UCSD-AML1 (cell line): ENCODE measurements around the gene PTPN7.
"Not testable (repeated sequence)": the region's sequence is repeated elsewhere in the genome, so short reads cannot be mapped to it uniquely, and the experiment has no call there.

ENCODE experiments used
- DNase-seq: peaks from one replicate; lab custom pipeline; 2025; ENCODE audit not compliant: unreplicated experiment; lab: John Stamatoyannopoulos, UW

Gene PTPN7

DNA sequence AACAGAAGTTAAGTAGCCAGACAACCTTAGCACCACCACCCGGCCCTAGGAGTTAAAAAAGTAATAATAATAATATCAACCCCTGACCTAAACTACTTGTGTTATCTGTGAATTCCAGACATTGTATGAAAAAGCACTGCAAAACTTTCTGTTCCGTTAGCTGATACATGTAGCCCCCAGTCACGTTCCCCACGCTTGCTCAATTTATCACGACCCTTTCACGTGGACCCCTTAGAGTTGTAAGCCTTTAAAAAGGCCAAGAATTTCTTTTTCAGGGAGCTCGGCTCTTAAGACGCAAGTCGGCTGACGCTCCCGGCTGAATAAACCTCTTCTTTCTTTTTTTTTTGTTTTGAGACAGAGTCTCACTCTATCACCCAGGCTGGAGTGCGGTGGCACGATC is 6.7 kb upstream of the PTPN7 start:
- DNase-seq, result not testable (repeated sequence)

DNA sequence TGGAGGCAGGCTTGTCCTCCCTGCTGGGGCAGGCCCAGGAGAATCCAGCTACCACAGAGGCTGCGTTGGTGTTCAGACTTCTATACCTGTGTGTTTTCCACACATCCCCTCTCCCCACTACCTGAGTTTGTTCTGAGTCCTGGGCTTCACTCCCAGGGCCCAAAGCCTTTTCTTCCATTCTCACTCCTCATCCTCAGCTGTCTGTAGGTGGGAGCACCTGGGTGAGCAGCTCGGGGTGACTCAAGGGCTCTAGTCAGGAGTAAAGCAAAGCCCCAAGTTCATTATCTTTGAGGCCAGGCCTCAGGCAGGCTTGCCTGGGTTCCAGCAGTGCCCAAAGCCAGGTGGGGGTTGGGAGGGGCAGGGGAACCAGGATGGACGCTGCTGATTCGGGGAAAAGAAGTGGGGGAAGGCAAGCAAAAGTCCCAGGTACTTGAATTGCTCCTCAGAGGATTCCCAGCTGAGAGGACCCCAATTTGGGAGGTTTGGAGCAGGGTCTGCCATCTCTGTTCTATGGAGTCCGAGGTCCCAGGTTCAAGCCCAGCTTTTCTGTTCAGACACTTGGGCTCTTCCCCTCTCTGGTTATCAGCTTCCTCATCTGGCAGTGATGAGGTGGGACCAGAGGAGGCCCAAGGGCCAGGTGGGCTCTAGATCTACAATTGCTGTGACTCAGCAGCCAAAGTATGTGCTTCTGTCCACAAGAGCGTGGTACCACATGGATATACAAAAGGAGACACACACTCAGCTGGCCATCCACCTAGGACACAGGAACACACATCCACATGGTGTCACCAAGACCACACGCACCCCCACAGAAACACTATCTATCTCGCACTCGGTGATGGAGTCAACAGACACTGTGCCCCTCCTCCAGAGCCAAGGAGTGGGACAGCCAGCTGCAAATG is 5.8 kb upstream of the PTPN7 start:
- DNase-seq, result no peak

DNA sequence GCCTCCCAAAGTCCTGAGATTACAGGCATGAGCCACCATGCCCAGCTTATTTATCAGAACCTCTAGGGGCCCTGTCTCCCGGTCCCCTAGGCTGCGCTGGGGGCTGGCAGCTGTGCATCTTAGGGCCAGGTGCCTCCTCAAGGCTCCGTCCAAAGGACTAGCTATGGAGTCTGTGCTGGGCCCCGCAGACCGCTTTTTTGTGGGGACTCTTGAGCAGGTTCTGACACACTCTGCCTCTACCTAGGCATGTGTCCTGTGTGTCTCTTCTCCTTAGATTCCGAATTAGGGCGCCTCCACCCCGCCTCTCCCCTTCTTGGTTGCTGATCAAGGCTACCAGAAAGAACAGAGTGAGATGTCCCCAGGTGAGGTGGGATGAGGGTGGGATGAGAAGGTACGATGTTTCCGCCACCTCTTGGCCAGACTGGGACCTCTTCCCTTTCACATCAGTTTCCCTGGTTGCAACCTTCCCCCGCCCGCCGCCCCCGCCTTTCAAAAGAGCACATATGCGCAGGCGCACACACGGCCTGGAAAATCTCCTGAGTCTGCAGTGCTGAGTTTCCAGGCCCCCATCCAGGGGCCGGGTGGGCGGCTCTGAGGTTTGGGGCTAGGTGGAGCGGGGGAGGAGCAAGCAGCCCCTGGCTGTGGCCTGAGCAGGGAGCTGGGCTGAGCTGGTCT is 5.0 kb upstream of the PTPN7 start:
- DNase-seq, result no peak

DNA sequence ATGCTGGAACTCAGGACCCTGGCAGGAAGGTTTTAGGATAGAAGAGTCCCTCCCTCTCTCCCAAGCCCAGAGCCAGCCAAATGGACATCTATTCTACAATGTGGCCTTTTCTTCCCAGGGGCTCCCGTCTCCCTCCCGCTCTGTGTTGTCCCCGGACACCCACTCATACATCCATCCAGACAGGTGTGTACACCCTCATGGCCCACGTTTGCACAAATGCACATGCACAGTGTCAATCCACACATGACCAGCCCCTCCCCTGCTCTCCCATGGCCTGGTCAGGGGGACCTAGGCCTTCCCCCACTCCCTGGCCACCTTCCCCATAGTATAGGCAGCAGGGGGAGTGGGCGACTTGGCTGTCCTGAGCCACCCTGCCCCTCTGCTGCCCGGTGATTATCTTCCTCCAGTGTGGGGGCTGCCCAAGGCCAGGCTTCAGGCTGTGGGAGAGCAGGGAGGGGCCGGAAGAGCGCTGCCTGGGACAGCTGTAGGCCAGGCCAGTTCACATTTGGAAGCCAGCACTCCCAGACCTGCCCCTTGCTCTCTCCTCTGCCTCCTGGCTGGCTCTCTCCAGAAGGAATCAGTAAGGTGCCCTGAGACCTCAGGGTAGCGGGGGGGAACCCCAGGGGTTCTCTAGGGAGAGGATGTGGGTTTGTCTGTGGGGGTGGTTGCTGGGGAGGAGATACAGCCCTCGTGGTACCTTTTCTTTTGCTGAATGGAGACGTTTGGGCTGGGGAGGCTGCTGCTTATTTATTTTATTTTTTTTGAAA is 4.1 kb upstream of the PTPN7 start:
- DNase-seq, result peak; percentile 63

DNA sequence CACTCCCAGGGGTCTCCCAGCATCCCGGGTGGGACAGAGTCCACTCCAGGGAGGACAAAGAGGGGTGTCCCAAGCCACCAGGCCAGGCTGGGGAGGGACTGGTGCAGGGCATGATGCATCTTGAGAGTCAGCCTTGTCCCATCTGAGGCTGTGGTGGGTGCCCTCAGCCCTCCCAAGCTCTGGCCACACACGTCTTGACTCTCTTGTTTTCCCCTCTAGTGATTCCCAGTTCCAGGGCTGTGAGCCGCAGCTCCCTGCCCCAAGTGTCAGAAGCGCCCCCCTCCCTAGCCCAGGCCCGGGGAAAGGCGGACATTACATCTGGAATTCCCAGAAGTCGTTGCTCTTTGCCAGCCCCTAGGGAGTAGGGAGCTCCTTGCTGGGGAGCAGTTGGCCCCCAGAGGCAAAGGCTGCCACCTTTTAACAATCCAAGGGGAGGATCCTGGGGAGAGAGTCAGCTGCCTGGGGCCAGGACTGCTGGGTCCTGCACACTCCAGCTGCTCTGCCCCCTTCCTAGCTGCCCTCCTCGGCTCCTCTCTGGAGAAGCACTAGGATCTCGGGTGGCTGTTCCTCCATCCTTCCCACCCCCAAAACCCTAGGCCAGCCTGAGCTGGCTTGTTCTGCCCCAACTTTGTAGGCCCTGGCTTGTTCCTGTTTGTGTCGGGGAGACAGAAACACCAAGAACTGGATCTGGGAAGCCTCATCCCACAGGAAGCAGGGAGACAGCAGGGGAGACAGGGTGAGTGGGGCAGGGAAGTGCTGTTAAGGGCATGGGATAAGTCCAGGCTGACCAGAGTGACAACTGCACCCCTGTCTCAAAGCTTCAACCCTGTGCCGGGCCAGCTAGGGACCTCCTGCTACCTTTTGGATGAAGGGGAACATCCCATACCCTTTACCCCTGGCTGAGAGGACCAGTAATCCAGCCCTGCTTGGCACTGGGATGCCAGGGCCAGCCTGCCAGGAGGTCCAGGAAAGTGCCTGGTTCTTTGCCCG is 3.2 kb upstream of the PTPN7 start:
- no peak for DNase-seq

DNA sequence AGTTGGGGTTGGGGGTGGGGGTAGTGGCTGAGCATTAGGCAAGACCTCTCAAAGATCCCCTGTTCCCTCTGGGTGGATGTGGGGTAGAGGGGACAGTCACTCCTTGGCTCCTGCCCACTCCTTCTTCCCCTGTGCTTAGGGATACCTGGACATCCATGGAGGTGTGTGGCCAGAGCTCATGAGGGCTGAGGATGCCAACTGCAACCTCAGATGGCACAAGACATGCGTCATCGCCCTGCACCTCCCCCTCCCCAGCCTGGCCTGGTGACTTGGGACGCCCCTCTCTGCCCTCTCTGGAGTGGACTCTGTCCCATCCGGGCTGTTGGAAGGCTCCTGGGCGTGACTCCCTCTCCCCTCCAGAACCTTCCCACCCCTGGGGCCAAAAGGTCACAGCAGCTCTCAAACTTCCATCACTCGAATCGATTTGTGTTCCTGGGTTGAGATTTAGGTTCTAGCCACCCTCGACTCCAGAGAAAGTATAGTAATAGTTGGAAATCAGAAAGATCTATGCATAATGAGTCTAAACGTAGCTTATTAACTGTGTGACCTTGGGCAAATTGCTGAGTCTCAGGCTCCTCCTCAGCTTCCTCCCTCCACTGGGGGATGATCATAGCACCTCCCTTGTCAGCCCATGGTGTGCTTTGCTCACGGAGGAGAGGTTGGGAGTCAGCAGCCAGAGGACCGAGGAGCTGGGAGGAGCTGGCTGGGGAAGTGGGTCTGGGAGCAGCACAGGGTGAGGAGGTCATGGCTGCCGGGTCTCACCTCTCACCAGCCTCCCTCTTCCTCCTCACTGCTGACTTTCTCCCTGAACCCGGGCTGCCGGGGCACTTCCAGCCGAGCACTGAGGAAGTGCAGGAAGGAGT is 2.2 kb upstream of the PTPN7 start:
- peak; percentile 71 for DNase-seq

DNA sequence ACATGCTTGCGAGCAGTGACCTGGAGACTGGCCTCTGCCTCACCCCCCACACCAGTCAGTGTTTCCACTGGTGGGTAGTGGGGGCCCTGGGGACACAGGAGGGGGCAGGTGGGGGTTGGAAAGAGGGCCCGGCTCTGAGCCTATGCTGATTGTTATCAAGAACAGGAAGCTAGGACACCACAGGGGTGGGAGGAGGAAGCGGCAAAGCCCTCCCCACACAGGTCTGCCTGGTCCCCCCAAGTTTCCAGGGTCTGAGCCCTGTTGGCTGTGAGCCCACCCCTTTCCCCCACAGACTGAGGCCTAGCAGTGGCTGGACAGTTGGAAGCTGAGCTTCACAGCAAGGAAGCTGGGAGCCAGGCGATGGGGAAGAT is 1.6 kb upstream of the PTPN7 start:
- DNase-seq, result peak; percentile 72

DNA sequence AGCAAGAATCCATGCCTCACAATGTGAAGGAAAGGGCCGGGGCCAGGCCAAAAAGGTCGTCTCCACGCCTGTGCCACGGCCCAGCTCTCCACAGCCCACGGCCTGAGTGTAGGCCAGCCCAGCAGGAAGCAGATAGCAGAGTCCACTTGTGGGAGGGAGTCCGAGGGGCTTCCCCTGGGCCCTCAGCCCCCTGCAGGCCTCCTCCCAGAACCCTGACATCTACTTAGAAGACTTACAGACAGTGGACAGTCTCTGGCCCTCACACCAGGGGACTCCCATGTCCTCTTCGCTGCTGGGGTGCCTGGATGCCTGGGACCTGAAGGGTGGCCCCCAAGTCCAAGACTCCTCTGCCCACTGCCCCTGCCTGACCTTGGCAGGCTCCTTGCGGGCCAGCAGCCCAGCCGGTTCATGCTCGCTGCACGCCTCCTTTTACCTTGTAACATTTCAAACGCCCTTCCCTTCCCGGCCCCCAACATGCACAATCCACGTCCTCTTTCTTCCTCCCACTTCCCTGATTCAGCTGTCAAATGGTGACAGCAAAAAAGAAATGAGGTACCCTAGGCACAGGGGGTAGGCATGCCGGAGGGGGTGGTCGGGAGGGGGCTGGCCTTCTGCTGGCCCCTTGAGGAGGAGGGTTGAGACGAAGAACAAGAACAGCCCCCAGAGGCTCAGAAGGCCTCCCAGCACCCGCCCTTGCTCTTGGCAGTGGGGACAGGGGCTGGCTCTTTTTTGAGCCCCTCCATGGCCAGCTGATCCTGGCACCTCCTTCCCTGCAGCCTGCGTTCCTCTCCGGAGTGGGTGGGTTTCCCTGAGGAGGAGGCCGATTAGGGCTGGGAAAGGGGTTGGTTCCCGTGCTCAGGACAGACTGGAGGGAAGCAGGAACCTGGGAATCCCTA is 997 bp upstream of the PTPN7 start:
- DNase-seq, result peak; percentile 69

DNA sequence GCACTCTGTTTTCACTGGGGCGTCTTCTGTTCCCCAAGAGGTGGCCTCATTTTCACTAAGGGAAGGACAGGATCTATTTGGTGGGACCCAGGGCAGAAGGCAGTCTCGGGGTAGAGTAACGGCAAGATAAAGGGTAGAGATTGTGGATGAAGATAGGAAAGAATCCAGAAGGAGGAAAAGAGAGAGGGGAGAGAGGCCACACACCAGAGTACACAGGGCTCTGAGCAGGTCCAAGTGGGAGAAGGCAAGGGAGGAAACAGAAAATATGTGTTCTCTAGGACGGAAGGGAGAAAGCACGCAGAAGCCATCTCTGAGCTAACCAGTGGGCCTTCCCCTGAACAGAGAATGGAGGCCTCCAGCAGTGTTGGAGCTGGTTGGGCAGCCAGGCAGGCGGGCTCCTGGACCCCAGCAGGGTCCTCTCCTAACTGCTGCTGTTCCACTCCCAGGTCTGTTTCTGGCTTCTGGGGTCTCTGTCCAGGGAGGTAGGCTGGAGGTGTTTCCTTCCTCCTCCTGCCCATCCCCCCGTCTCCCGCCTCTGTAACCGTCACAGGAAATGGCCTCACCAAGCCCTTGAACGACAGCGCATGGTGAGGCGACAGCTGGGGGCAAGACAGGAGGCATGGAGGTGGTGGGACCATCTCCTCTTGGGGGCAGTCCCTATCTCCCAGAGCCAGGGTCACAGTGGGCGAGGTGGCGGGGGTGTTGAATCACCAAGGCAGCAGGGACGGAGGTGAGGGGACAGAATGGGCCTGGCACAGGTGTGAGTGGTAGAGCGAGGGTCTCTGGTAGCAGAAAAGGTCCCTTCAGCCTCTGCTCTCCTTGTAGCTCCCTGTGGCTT is 649 bp downstream of the PTPN7 start:
- DNase-seq, result peak; percentile 73

DNA sequence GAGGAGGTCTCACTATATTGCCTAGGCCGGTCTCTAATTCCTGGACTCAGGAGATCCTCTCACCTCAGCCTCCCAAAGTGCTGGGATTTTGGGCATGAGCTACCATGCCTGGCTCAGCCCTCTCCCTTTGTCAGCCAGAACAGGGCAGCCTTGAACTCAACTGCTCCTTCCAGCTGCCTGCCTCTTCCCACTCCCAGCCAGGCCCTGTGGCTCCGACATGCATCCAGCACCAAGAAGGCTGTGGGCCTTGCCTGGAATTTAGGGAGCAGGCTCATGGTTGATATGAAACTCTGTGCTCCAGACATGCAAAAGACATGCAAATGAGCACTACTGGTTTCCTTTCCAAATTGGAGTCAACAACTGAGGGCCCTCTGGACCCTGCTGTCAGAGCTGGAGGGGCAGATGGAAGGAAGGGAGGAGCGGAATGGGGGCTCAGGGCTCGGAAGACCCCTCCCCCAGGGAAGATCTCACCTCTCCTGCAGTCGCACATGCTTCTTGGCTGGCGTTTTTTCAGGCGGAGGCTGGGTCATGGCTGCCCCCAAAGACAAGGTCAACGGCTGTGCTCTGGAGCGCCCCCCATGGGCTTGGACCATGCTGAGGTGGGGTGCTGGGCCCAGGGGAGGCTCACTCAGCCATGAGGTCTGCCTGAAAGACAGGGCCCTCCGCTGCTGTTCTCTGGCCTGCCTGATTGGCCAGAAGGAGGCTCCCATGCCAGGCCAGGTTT is 1.4 kb downstream of the PTPN7 start:
- DNase-seq, result peak; percentile 71

DNA sequence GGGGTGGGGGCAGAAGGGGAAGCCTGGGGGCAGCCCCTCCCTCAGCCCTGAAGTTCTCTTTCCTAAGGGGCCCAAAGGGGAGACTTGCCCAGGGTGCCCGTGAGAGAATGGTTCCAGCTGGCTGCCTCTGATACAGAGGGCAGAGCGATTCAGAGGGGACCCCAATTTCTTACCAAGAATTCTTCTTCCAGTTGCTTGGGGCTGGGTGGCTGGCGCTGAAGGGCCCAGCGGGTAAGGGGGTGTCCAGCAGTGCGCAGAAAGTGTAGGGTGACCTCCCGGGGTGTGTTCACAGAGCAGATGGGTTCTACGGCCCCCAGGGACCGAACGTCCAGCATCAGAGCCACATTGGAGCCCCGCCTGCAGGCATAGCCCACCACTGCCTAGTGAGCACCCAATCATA is 2.5 kb downstream of the PTPN7 start:
- DNase-seq, result no peak

DNA sequence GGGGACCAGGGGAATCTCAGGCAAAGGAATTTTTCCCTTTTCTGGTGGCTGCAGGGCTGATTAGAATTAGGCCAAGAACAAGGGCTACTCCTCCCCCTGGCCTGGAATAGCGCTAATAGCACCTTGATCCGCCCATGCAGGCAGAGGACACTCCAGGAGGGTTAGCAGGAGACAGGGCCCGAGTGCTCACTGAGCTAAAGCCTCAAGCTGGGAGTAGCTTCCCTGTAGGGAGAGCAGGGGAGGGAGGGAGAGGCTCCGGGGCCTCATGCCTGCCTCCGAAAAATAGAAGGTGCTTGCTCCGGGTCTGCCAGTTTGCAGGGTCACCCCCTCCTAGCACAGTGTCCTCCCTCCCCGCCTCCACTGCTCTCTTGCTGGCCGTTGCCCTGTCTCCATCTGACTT is 3.8 kb downstream of the PTPN7 start:
- DNase-seq, result no peak

DNA sequence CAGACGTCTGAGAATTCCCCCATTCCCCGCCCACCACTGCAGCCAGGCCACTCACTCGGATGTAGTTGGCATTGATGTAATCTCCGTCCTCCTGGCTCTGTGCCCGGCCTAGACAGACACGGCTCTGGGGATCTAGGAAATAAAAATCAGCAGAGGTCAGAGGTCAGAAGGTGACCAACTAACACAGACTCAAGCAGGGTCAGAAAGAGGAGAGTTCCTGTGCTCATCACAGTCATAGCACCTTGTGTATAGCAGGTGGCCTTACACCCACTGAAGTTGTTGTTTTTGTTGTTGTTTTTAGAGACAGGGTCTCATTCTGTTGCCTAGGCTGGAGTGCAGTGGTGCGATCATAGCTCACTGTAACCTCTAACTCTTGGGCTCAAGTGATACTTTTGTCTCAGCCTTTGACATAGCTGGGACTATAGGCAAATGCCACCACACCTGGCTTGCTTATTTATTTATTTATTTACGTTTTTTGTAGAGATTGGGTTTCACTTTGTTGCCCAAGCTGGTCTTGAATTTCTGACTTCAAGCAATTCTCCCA is 4.9 kb downstream of the PTPN7 start:
- no peak for DNase-seq

DNA sequence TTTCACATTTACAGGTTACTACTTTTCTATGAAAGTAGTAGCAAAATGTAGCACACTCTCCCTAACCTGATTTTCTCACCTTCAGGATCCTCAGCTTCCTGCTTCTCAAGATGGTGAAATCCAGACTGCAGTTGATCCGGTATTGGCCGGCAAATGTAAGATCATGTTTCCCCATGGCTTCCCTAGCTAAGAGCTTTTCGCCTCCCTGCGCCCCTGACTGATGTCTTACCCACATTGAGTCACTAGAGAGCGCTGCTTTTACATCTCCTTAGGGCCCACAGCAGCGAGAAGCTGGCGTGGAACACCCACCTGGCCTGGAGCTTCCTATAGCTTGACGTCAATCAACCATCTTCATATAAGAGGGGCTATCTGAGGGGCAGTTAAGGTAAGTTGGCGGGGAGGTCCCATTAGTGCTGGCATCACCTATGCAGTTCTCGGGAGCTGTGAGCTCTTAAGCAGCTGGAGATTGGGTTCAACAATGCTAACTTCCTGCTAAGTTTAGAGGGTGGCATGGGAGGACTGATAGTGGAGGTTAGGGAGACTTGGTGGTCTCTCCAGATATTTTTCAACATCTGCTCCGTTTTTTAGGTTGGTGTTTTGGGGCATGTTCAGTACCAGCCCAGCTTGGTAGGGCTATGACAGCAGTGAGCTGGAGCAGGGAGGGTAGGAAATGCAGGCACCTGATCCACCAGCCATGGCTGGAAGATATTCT is 5.5 kb downstream of the PTPN7 start:
- peak; percentile 38 for DNase-seq

DNA sequence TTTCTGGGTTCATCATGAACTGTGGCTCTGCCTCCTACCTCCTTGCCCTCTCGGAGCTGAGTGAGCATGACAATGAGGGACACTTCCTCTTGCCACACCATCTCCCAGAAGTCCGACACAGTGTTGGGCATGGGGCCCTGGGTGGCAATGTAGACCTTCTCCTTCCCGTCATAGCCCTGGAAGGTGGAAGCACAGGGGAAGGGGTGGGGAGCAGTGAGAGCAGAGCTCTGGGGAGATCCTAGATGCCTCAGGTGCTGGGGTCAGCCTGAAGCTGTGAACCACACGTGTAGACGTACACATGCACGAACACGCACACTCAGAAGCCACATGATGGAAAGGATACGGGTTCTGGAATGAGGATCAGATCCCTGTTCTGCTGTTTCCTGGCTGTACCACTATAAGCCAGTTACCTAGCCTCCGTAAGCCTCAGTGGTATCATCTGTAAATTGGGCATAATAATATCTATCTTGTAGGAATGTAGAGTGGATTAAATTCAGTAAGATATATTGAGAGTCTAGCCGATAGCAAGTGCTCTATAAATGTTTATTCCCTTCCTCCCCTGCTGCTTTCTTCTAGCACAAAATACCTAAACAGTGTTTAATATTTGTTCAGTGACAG is 6.1 kb downstream of the PTPN7 start:
- no peak for DNase-seq

DNA sequence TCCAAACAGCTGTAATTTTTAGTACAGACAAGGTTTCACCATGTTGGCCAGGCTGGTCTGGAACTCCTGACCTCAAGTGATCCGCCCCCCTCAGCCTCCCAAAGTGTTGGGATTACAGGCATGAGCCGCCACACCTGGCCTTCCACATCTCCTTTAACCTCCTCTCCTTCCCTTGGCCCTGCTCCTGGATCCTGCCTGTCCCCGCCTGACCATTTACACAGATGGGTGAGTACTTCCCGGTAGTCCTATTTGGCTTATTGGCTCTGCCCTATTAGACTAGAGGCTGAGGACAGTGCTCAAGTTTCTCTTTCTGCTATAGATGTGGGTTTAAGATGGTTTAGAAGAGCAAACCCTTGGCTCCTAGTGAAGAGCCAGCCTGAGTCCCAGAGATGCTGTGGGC is 7.1 kb downstream of the PTPN7 start:
- no peak for DNase-seq
